Endothelial cell of umbilical vein (primary cell): ENCODE results near the gene TTLL11. TPM values are rescaled to one million over a fixed set of nuclear protein-coding genes. Genes with fewer than 3 reads are reported as not detected.
A peak's percentile ranks its signal among the peaks of the same experiment; 100 is the strongest.

Experiments
- BruUV-seq: library from RNA; stranded (reverse); fragments of 400-500 nt; replicated peaks from 2 replicates; lab custom pipeline; 2021; lab: Mats Ljungman, UMichigan
- CTCF ChIA-PET: fragments of 300-600, 350-600 bp; sonication (Branson Sonifier 250); formaldehyde crosslinking; loops from one replicate; lab custom pipeline; 2021; ENCODE audit warnings: antibody characterized with exemption, inconsistent platforms; lab: Charles Lee
- POLR2A ChIA-PET: fragments of 300-600, 350-600 bp; sonication (Branson Sonifier 250); formaldehyde crosslinking; loops from one replicate; lab custom pipeline; 2021; ENCODE audit warnings: antibody characterized with exemption, inconsistent platforms; lab: Charles Lee
- DNase-seq: peaks from one replicate; pipeline ENCODE4 v3.0.0-alpha.2; 2011; ENCODE audit warnings: low read depth, low spot score
- FAIRE-seq: peaks from 2 replicates; lab custom pipeline; 2011; peaks lifted over from hg19 to GRCh38; lab: Jason Lieb, UNC
- H2AFZ ChIP-seq: 2 replicates; pipeline ENCODE4 v1.6.0; 2012; ENCODE audit warnings: low read depth, low read length, control low read depth, inconsistent platforms
- H3K27ac ChIP-seq: 2 replicates; pipeline ENCODE4 v1.5.1; 2011; ENCODE audit warnings: low read depth, mild to moderate bottlenecking, control low read depth, low read length, moderate library complexity; ENCODE audit not compliant: insufficient read depth
- H3K27me3 ChIP-seq, 2 experiments: 2 replicates each; pipeline versions ENCODE4 v1.6.0 to v1.6.1; 2011; ENCODE audit warnings: low read length in 2 of 2, mixed read lengths in 1 of 2; ENCODE audit not compliant: control insufficient read depth in 2 of 2, insufficient read depth in 2 of 2
- H3K36me3 ChIP-seq, 2 experiments: 2 replicates in 1 of 2; 3 replicates in 1 of 2; pipeline ENCODE4 v1.5.1; 2011; ENCODE audit warnings: low read length in 2 of 2, mild to moderate bottlenecking in 1 of 2, moderate library complexity in 1 of 2; ENCODE audit not compliant: control insufficient read depth in 2 of 2, insufficient read depth in 2 of 2; ENCODE audit errors: extremely low read depth in 1 of 2
- H3K4me1 ChIP-seq: 3 replicates; pipeline ENCODE4 v1.5.1; 2011; ENCODE audit warnings: mild to moderate bottlenecking, low read length; ENCODE audit not compliant: control insufficient read depth, insufficient read depth; ENCODE audit errors: extremely low read depth
- H3K4me2 ChIP-seq: 2 replicates; pipeline ENCODE4 v1.6.1; 2011; ENCODE audit warnings: low read length, control low read depth, mixed read lengths; ENCODE audit not compliant: insufficient read depth
- H3K4me3 ChIP-seq, 3 experiments: fragments of 200-600 bp in 1 of 3; sonication (generic), shearing (Covaris generic) in 1 of 3; replicated peaks in 1 of 3; 2 replicates each; pipeline ENCODE4 v1.5.1; 2011 to 2016; ENCODE audit warnings: control low read depth in 3 of 3, low read length in 3 of 3, mild to moderate bottlenecking in 2 of 3, inconsistent platforms in 1 of 3, low read depth in 1 of 3, moderate library complexity in 1 of 3; ENCODE audit not compliant: insufficient read depth in 1 of 3
- H3K79me2 ChIP-seq: 2 replicates; pipeline ENCODE4 v1.6.0; 2012; ENCODE audit warnings: low read length, inconsistent platforms; ENCODE audit not compliant: control insufficient read depth, insufficient read depth
- H3K9ac ChIP-seq: replicated peaks from 2 replicates; pipeline ENCODE3; 2011; ENCODE audit warnings: low read length, control low read depth; ENCODE audit not compliant: insufficient read depth; ENCODE audit errors: extremely low read depth
- H3K9me1 ChIP-seq: replicated peaks from 3 replicates; pipeline ENCODE4 v1.6.0; 2011; ENCODE audit warnings: mild to moderate bottlenecking, low read length; ENCODE audit not compliant: control insufficient read depth, insufficient read depth; ENCODE audit errors: extremely low read depth
- H3K9me3 ChIP-seq: replicated peaks from 2 replicates; pipeline ENCODE4 v1.5.1; 2012; ENCODE audit warnings: low read length, inconsistent platforms; ENCODE audit not compliant: control insufficient read depth, insufficient read depth
- H4K20me1 ChIP-seq: replicated peaks from 2 replicates; pipeline ENCODE3; 2011; ENCODE audit warnings: mild to moderate bottlenecking, low read length; ENCODE audit not compliant: control insufficient read depth, insufficient read depth; ENCODE audit errors: extremely low read depth
- CTCF ChIP-seq, 2 donors: IDR thresholded peaks; 1 replicate in 1 of 2; 2 replicates in 1 of 2; pipeline ENCODE4 v1.5.1; 2011; ENCODE audit warnings: low read length in 2 of 2, mild to moderate bottlenecking in 2 of 2, moderate library complexity in 2 of 2, control low read depth in 1 of 2, inconsistent platforms in 1 of 2, low read depth in 1 of 2; ENCODE audit not compliant: insufficient read depth in 1 of 2; ENCODE audit errors: extremely low read depth in 1 of 2
- FOS ChIP-seq: IDR thresholded peaks from 2 replicates; pipeline ENCODE4 v1.6.1; 2011; ENCODE audit warnings: mild to moderate bottlenecking, low read length, moderate library complexity, borderline replicate concordance; ENCODE audit not compliant: insufficient read depth
- GATA2 ChIP-seq: IDR thresholded peaks from 2 replicates; pipeline ENCODE4 v1.7.0; 2011; ENCODE audit warnings: low read depth, mild to moderate bottlenecking, moderate library complexity, mixed read lengths, low read length; ENCODE audit not compliant: insufficient read length, insufficient read depth
- JUN ChIP-seq: IDR thresholded peaks from 2 replicates; pipeline ENCODE4 v1.6.1; 2011; ENCODE audit warnings: borderline replicate concordance, low read depth; ENCODE audit not compliant: insufficient read length, insufficient read depth
- MAX ChIP-seq: IDR thresholded peaks from 2 replicates; pipeline ENCODE4 v1.6.1; 2011; ENCODE audit not compliant: insufficient read depth, insufficient read length
- MYC ChIP-seq: IDR thresholded peaks from one replicate; pipeline ENCODE4 v1.6.1; 2011; ENCODE audit warnings: mild to moderate bottlenecking, low read depth, low read length
- dilution Hi-C: fragments of 300-500 bp; cut with MboI; formaldehyde crosslinking; loops from one replicate; pipeline ENCODE4 v1.15.0; 2019; ENCODE audit warnings: low sequenced_read_pairs; ENCODE audit not compliant: extremely low pct_ligation_motif_present
- intact Hi-C: fragments of 100-400 bp; cut with micrococcal nuclease; formaldehyde crosslinking; loops from one replicate; pipeline ENCODE4 v1.10.0; 2022
- polyA plus RNA-seq, 4 experiments: library from polyadenylated mRNA; depleted of rRNA in 3 of 4; stranded (reverse) in 3 of 4; unstranded in 1 of 4; fragments of >200 nt; gene quantifications; 2 replicates each; pipeline versions ENCODE4 v1.2.1 to v1.2.3, GENCODE V29; 2011 to 2012; ENCODE audit warnings: missing spikeins in 1 of 4
- total RNA-seq: library from RNA; stranded (reverse); gene quantifications from 2 replicates; pipeline ENCODE4 v1.2.3, GENCODE V29; 2021

Gene TTLL11
- total and polyA plus RNA-seq, 2 donors (not counting 3 experiments of a cell fraction or from before 2014, with no cell fraction given), result 4.9 to 5.1 TPM

DNA sequence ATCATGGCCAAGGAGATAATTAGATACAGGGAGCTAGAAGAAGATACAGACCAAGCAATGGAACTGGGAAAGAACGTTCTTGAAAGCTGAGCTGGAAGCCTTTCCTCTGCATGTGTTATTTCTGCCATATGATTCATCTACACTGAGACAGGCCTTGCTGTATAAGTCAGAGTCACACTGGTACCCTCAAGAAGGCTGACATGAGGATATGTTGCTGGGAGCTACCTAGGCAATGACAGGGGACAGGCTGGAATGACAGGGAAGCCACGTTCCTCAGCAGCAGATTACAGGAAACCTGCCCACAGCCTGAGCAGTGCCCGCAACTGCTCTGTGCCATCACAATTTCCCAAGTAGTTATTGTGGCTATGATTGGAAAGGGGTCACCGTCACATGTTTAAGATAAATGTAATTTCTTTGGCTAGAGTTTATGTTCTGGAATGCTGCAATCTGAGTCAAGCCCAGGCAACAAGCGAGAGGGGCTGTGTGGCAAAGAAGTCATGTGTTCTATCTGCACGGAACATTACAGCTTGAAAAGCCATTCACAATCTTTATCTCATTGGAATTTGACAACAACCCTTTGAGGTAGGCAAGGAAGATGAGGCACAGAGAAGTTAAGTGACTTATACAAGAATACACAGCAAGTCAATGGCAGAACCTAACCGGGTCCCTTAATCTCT lies 108.2 kb downstream of the TTLL11 start:
- H3K27me3 ChIP-seq, result no peaks in the 10 kb centered on the region
- peaks cover 3% of the 10 kb centered on the region for H3K4me1 ChIP-seq
- CTCF ChIA-PET, result interaction anchor here (1.4 to 1.5 kb wide), 2 partner anchors 26 to 434 kb away, joined by 3 read pairs; no protein-coding TSS in a partner anchor
- no peak overlapping the region for H3K4me2 ChIP-seq
- FAIRE-seq (peak; percentile 88), DNase-seq (peak; percentile 30)
- dilution Hi-C loops (no loop called here), intact Hi-C loops (no loop called here)
- peak overlapping the region; percentile 12 for H2AFZ ChIP-seq
- BruUV-seq, result no TSS peak
- no peak overlapping the region for H3K4me3 ChIP-seq
- no peak overlapping the region for H3K27ac ChIP-seq
- no peaks in the 10 kb centered on the region for H3K79me2 ChIP-seq
- H3K9ac ChIP-seq, result no peak overlapping the region
- H3K36me3 ChIP-seq, result no peaks in the 10 kb centered on the region
- H3K9me3 ChIP-seq, result no peaks in the 10 kb centered on the region
- TF ChIP-seq CTCF (IDR thresholded peaks at IDR 0.05; ENCODE audit: extremely low read depth in 1 of 2, insufficient read depth in 1 of 2, low read depth in 1 of 2, low read length in 2 of 2) (no peak), MYC (no peak), JUN (no peak), GATA2 (no peak), MAX (no peak), FOS (no peak)
- H4K20me1 ChIP-seq, result no peaks in the 10 kb centered on the region
- POLR2A ChIA-PET, result no interaction called here
- H3K9me1 ChIP-seq, result no peaks in the 10 kb centered on the region
